A549 (cell line): ENCODE data around the gene FZD7. TPM values are rescaled to one million over a fixed set of nuclear protein-coding genes. Genes with fewer than 3 reads are reported as not detected.

Source experiments
- ATAC-seq, 2 experiments: fragments of 200-7000 bp in 1 of 2; fragments of >200 bp in 1 of 2; cut with Nextera tagmentation in 1 of 2; cut with Tn5 transposase in 1 of 2; 3 replicates each; pipeline versions ENCODE4 v1.8.0 to v1.9.1; 2018 to 2020; ENCODE audit warnings: mild to moderate bottlenecking in 1 of 2, moderate library complexity in 1 of 2
- CTCF ChIA-PET: fragments of 300-600 bp; sonication (Branson Sonifier 250); formaldehyde crosslinking; extraction: SDS; loops from one replicate; lab custom pipeline; 2021; ENCODE audit warnings: antibody characterized with exemption, inconsistent platforms; lab: Yijun Ruan, JAX
- POLR2A ChIA-PET: fragments of 350-600 bp; formaldehyde crosslinking; extraction: SDS; loops from one replicate; lab custom pipeline; 2021; ENCODE audit warnings: antibody characterized with exemption, inconsistent platforms; lab: Yijun Ruan, JAX
- DNase-seq, 2 experiments: peaks; one replicate each; pipeline versions ENCODE4 v3.0.0 to v3.0.0-alpha.2; 2011 to 2016; ENCODE audit warnings: low read depth in 1 of 2, low spot score in 1 of 2
- FAIRE-seq: peaks from 2 replicates; lab custom pipeline; 2011; peaks lifted over from hg19 to GRCh38; lab: Jason Lieb, UNC
- H3K27ac ChIP-seq, 2 experiments: fragments of >200 bp; sonication (Bioruptor Twin); formaldehyde crosslinking; 3 replicates each; pipeline ENCODE4 v1.5.1; 2016 to 2017
- H3K4me1 ChIP-seq: fragments of >200 bp; sonication (Bioruptor Twin); formaldehyde crosslinking; 3 replicates; pipeline ENCODE4 v1.6.1; 2016
- H3K4me2 ChIP-seq: fragments of >200 bp; sonication (Bioruptor Twin); formaldehyde crosslinking; 3 replicates; pipeline ENCODE4 v1.6.1; 2016
- H3K4me3 ChIP-seq: fragments of >200 bp; sonication (Bioruptor Twin); formaldehyde crosslinking; 3 replicates; pipeline ENCODE4 v1.5.1; 2016
- H3K9me3 ChIP-seq: fragments of >200 bp; sonication (Bioruptor Twin); formaldehyde crosslinking; 3 replicates; pipeline ENCODE4 v1.6.1; 2016
- CEBPB ChIP-seq, 2 experiments: fragments of >200 bp in 1 of 2; sonication (Bioruptor Twin) in 1 of 2; formaldehyde crosslinking in 1 of 2; IDR thresholded peaks; 2 replicates each; pipeline ENCODE4 v1.6.1; 2012 to 2016
- CHD2 ChIP-seq: fragments of 150-350 bp; IDR thresholded peaks from 2 replicates; pipeline ENCODE4 v1.6.1; 2014; ENCODE audit warnings: low read length; ENCODE audit not compliant: partially characterized antibody
- CHD4 ChIP-seq: fragments of 200-600 bp; sonication (generic); IDR thresholded peaks from 2 replicates; pipeline ENCODE4 v1.6.1; 2016; ENCODE audit warnings: antibody characterized with exemption, mild to moderate bottlenecking, borderline replicate concordance
- EHMT2 ChIP-seq: fragments of 200-600 bp; sonication (generic); IDR thresholded peaks from 2 replicates; pipeline ENCODE4 v1.6.1; 2016; ENCODE audit warnings: antibody characterized with exemption, low read depth, mild to moderate bottlenecking, moderate library complexity
- ELK1 ChIP-seq: fragments of 150-350 bp; IDR thresholded peaks from 2 replicates; pipeline ENCODE4 v1.6.1; 2014; ENCODE audit warnings: low read depth, mild to moderate bottlenecking, low read length
- EP300 ChIP-seq, 2 experiments: fragments of >200 bp; sonication (Bioruptor Twin); formaldehyde crosslinking; IDR thresholded peaks; 2 replicates in 1 of 2; 3 replicates in 1 of 2; pipeline ENCODE4 v1.6.1; 2016 to 2017
- FOSL2 ChIP-seq, 2 experiments: fragments of 450-650 bp in 1 of 2; fragments of >200 bp in 1 of 2; sonication (Bioruptor Twin) in 1 of 2; formaldehyde crosslinking; IDR thresholded peaks; 2 replicates each; pipeline versions ENCODE4 v1.5.0 to v1.6.1; 2016 to 2020; ENCODE audit warnings: mild to moderate bottlenecking in 1 of 2, moderate library complexity in 1 of 2
- FOXS1 ChIP-seq: fragments of 250-450 bp; sonication (Bioruptor Pico); IDR thresholded peaks from 2 replicates; pipeline ENCODE4 v1.5.0; 2020; ENCODE audit warnings: mild to moderate bottlenecking, moderate library complexity
- HES2 ChIP-seq: fragments of >200 bp; sonication (Bioruptor Twin); formaldehyde crosslinking; IDR thresholded peaks from 2 replicates; pipeline ENCODE4 v1.6.1; 2016
- JUNB ChIP-seq: fragments of >200 bp; sonication (Bioruptor Twin); formaldehyde crosslinking; IDR thresholded peaks from 2 replicates; pipeline ENCODE4 v1.6.1; 2016
- MAFK ChIP-seq: fragments of 450-650 bp; IDR thresholded peaks from 2 replicates; pipeline ENCODE4 v1.6.1; 2014; ENCODE audit not compliant: partially characterized antibody
- PHF8 ChIP-seq: fragments of 200-600 bp; sonication (generic); IDR thresholded peaks from 2 replicates; pipeline ENCODE4 v1.6.1; 2016; ENCODE audit warnings: low read depth, mild to moderate bottlenecking, antibody characterized with exemption, moderate library complexity, borderline replicate concordance
- RFX5 ChIP-seq: fragments of 450-650 bp; IDR thresholded peaks from 2 replicates; pipeline ENCODE4 v1.7.1; 2014; ENCODE audit warnings: antibody characterized with exemption, mild to moderate bottlenecking, moderate library complexity
- SMC3 ChIP-seq: fragments of >200 bp; sonication (Bioruptor Twin); formaldehyde crosslinking; IDR thresholded peaks from 3 replicates; pipeline ENCODE4 v1.6.1; 2018; ENCODE audit warnings: inconsistent platforms
- SREBF2 ChIP-seq: fragments of 450-650 bp; IDR thresholded peaks from 2 replicates; pipeline ENCODE4 v1.6.1; 2014; ENCODE audit warnings: mild to moderate bottlenecking, moderate library complexity
- TP53 ChIP-seq: fragments of 250-450 bp; sonication (Bioruptor Pico); IDR thresholded peaks from 2 replicates; pipeline ENCODE4 v1.5.0; 2021; ENCODE audit warnings: mild to moderate bottlenecking, moderate library complexity
- USF2 ChIP-seq: fragments of 450-650 bp; IDR thresholded peaks from 2 replicates; pipeline ENCODE4 v1.6.1; 2014; ENCODE audit warnings: antibody characterized with exemption
- WGBS: methylation state at CpG from one replicate; pipeline ENCODE4 v1.1.6; 2017; ENCODE audit errors: missing lambda C conversion rate; 5-methylcytosine and 5-hydroxymethylcytosine counted together
- polyA plus RNA-seq, 4 experiments: library from polyadenylated mRNA; depleted of rRNA in 3 of 4; stranded (reverse); fragments of >200 nt; fragmentation: RNase III in 1 of 4; extraction: RNeasy Plus Mini Kit Qiagen cat#74134 plus additional on column Dnase treatment in 1 of 4; gene quantifications; 2 replicates in 3 of 4; 3 replicates in 1 of 4; pipeline ENCODE4 v1.2.3, GENCODE V29; 2011 to 2017

The FZD7 gene
- polyA plus RNA-seq, 2 of the 4 experiments (the other 2 are of a cell fraction) = 5.3 to 6.7 TPM

DNA sequence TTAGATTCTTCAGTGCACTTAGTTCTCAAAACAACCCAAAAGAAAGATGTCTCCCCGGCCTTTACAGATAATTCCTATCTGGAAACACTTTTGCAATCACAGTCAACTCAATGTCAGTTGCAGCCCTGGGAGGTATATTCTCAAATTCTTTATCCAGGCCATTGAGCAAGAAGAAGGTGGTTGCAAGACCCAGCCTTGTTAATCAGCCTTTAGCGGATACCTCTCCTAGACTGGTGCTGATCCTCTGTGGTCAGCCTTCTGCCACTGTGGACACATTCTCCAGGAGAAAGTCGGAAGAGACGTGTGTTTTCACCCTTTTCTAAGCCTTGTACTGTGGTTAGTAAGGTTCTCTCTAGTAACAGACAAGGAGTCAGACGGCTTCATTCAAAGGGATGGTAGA is 7.8 kb upstream of the FZD7 start:
- TF ChIP-seq CHD4 = no peak
- TF ChIP-seq HES2 = no peak
- TF ChIP-seq USF2 = no peak
- TF ChIP-seq RFX5 = no peak
- TF ChIP-seq SREBF2 = no peak
- no peak for TF ChIP-seq TP53 (CRISPR knock-in tag)
- no peak for TF ChIP-seq EHMT2
- TF ChIP-seq SMC3 = no peak
- TF ChIP-seq CHD2 = no peak
- TF ChIP-seq MAFK = no peak
- no peak for TF ChIP-seq ELK1
- TF ChIP-seq EP300 (IDR thresholded peaks at IDR 0.05) = no peak
- TF ChIP-seq FOXS1 = no peak
- no peak for TF ChIP-seq FOSL2 (IDR thresholded peaks at IDR 0.05)
- TF ChIP-seq FOSL2 (CRISPR knock-in tag; IDR thresholded peaks at IDR 0.05) = no peak
- Histone ChIP-seq H3K4me1 (no peaks in the 10 kb centered on the region), H3K4me2 (no peak overlapping the region), H3K9me3 (no peaks in the 10 kb centered on the region), H3K4me3 (no peak overlapping the region), H3K27ac (no peak overlapping the region)
- WGBS = 71% methylated on average over 5 of the region's 5 CpGs
- ATAC-seq (no peak), FAIRE-seq (no peak), DNase-seq (no peak)
- ChIA-PET POLR2A (no interaction called here), CTCF (interaction anchor here (2.4 kb wide), 1 partner anchor 152 kb away, joined by 5 read pairs; no protein-coding TSS in a partner anchor)

GRCh38 chr2:202026507-202026906 is 7.1 kb upstream of the FZD7 start:
- WGBS = 61% methylated on average over 5 of the region's 5 CpGs
- TF ChIP-seq PHF8 (no peak), SREBF2 (no peak)
- FAIRE-seq = no peak

GRCh38 chr2:202030691-202031090 is 3.0 kb upstream of the FZD7 start:
- Histone ChIP-seq H3K9me3 (no peaks in the 10 kb centered on the region), H3K4me3 (no peak overlapping the region), H3K4me1 (peaks cover 12% of the 10 kb centered on the region; the same call in 2 of the 3 replicates), H3K4me2 (no peak overlapping the region), H3K27ac (no peak overlapping the region)
- FAIRE-seq = no peak
- ATAC-seq = no peak
- no peak for DNase-seq
- CTCF ChIA-PET = interaction anchor here (0.7 to 1.7 kb wide), 2 partner anchors 61 to 236 kb away, joined by 5 read pairs; no protein-coding TSS in a partner anchor
- POLR2A ChIA-PET = no interaction called here
- 92% methylated on average over 4 of the region's 4 CpGs for WGBS
- TF ChIP-seq CEBPB (IDR thresholded peaks at IDR 0.05) (no peak), JUNB (no peak), EHMT2 (no peak), FOXS1 (no peak)

More at GRCh38 chr2:202026507-202026906, 7.1 kb upstream of the FZD7 start:
- no peaks in the 10 kb centered on the region for H3K9me3 ChIP-seq
- DNase-seq = no peak
- no peak overlapping the region for H3K27ac ChIP-seq
- H3K4me2 ChIP-seq = no peak overlapping the region
- POLR2A ChIA-PET = no interaction called here
- CTCF ChIA-PET = interaction anchor here (2.4 kb wide), 1 partner anchor 152 kb away, joined by 5 read pairs; no protein-coding TSS in a partner anchor
- H3K4me1 ChIP-seq = no peaks in the 10 kb centered on the region
- H3K4me3 ChIP-seq = no peak overlapping the region
- ATAC-seq = no peak
